ENCODE measurements around the gene SLC22A15.
"Not testable (repeated sequence)": the region's sequence is repeated elsewhere in the genome, so short reads cannot be mapped to it uniquely, and the experiment has no call there.

The SLC22A15 gene

DNA sequence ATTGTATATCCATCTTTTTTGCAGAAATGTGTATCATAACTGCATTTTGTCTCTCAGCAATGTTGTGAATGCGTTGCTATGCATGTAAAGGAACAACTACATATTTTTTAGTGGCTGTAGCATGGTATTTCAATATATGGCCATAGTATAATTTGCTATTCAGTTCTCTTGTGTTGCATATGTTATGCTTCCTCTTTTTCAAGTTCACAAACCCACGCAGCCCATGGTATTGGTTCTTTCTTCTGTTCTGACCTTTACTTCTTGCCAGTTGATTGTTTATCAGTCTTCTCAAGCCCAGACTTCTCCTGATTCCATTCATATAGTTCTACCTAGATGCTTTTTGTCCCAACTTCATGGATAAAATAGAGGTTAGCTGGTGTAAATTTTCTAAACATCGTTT, 6.1 kb downstream of the SLC22A15 start:
- no peak overlapping the region for H3K27ac ChIP-seq (ENCODE audit: low read length)
- H3K9me3 ChIP-seq (ENCODE audit: insufficient read depth, low read depth, low read length): no peaks in the 10 kb centered on the region
- H3K4me1 ChIP-seq (ENCODE audit: insufficient read depth, low read length): peaks cover 4% of the 10 kb centered on the region
- H3K36me3 ChIP-seq (ENCODE audit: insufficient read depth, low read depth, low read length): no peaks in the 10 kb centered on the region
- no peak overlapping the region for H3K4me3 ChIP-seq (ENCODE audit: low read length)
- H3K27me3 ChIP-seq (ENCODE audit: insufficient read depth, low read length): peaks cover 3% of the 10 kb centered on the region; the same call in 1 of the 2 replicates
- H3K9ac ChIP-seq (ENCODE audit: low read depth, low read length): no peak overlapping the region

DNA sequence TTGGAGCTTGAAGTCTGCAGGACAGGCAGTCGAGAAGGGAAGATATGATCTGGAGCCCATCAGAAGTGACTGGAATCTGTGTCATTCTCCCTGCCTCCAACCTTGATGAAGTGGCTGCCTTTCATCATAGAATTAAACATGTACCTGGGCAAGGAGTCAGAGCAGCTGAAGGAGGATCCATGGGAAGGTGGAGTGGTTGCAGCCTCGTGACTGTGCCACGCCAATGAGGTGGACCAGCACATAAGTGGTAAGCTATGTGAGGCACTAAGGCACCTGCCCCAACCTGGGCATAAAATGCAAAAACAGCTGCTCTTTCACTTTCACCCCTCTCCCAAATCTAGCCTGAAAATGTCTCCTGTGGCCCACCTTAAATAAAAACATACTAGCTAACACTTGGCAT, 7.3 kb downstream of the SLC22A15 start:
- H3K27ac ChIP-seq (ENCODE audit: low read length): no peak overlapping the region
- no peak overlapping the region for H3K9ac ChIP-seq (ENCODE audit: low read depth, low read length)
- H3K27me3 ChIP-seq (ENCODE audit: insufficient read depth, low read length): no peaks in the 10 kb centered on the region
- no peaks in the 10 kb centered on the region for H3K9me3 ChIP-seq (ENCODE audit: insufficient read depth, low read depth, low read length)
- no peaks in the 10 kb centered on the region for H3K36me3 ChIP-seq (ENCODE audit: insufficient read depth, low read depth, low read length)
- H3K4me1 ChIP-seq (ENCODE audit: insufficient read depth, low read length): no peaks in the 10 kb centered on the region; the same call in none of the 2 replicates
- no peak overlapping the region for H3K4me3 ChIP-seq (ENCODE audit: low read length)

DNA sequence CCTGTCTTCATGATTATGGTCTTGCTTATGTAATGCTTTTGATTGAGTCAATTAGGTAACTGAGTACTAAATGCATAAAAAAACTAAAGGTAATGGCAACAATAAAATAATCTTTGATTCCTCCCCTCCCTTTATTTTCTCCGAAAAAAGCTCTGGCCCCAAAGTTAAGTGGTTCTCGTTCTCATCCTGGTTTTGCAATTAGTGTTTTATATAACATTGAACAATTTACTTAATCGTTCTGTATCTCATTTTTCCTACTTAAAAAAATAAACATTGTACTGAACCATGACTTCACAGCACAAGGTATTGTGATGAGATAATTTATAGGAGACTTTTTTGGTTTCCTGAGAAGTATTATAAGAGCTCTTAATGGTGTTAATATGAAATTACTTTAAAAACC, 11.3 kb downstream of the SLC22A15 start:
- no peak overlapping the region for H3K4me3 ChIP-seq (ENCODE audit: low read length)

DNA sequence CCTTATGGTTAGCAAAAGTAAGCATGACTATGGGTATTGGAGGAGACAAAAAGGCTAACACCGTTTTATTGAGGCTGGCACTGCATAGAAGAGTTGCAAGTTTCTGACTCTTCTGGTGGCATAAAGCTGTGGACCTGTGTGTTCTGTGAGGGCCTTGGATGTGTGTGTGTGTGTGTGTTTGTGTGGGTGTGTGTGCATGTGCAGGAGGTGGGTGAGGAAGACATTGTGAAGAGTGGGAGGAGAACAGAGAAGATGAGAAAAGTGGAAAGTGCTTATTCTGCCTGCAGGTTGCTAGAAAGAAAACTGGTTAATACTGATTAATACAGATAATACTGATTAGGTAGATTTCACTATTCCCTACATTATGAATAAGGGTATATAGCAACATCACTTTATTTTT, 12.6 kb downstream of the SLC22A15 start:
- peaks cover 3% of the 10 kb centered on the region; the same call in 1 of the 2 replicates for H3K4me1 ChIP-seq (ENCODE audit: insufficient read depth, low read length)
- no peaks in the 10 kb centered on the region for H3K27me3 ChIP-seq (ENCODE audit: insufficient read depth, low read length)
- H3K4me3 ChIP-seq (ENCODE audit: low read length): no peak overlapping the region
- no peaks in the 10 kb centered on the region for H3K36me3 ChIP-seq (ENCODE audit: insufficient read depth, low read depth, low read length)
- H3K9ac ChIP-seq (ENCODE audit: low read depth, low read length): no peak overlapping the region
- no peak overlapping the region for H3K27ac ChIP-seq (ENCODE audit: low read length)
- no peaks in the 10 kb centered on the region for H3K9me3 ChIP-seq (ENCODE audit: insufficient read depth, low read depth, low read length)

More for the DNA sequence above, 11.3 kb downstream of the SLC22A15 start:
- no peak overlapping the region for H3K9ac ChIP-seq (ENCODE audit: low read depth, low read length)
- no peak overlapping the region for H3K27ac ChIP-seq (ENCODE audit: low read length)
- H3K36me3 ChIP-seq (ENCODE audit: insufficient read depth, low read depth, low read length): no peaks in the 10 kb centered on the region
- H3K27me3 ChIP-seq (ENCODE audit: insufficient read depth, low read length): no peaks in the 10 kb centered on the region
- H3K9me3 ChIP-seq (ENCODE audit: insufficient read depth, low read depth, low read length): no peaks in the 10 kb centered on the region
- peaks cover 3% of the 10 kb centered on the region; the same call in 1 of the 2 replicates for H3K4me1 ChIP-seq (ENCODE audit: insufficient read depth, low read length)

DNA sequence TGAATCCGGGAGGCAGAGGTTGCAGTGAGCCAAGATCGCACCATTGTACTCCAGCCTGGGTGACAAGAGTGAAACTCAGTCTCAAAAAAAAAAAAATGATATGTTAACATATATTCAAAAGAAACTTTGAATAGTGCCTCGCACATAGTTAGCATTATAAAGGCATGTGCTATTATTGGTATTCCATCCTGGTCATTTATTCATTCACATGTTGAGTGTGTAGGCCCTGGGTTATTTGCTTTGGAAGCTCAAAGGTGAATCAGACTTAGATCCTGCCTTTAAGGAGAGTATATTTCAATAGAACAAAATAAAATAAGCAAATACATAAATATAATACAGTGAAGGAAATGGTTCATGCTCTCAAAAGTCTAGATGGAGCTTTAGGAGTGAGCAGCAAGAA, 13.4 kb downstream of the SLC22A15 start:
- no peaks in the 10 kb centered on the region for H3K9me3 ChIP-seq (ENCODE audit: insufficient read depth, low read depth, low read length)
- H3K36me3 ChIP-seq (ENCODE audit: insufficient read depth, low read depth, low read length): no peaks in the 10 kb centered on the region
- H3K27me3 ChIP-seq (ENCODE audit: insufficient read depth, low read length): no peaks in the 10 kb centered on the region
- peaks cover 3% of the 10 kb centered on the region; the same call in 1 of the 2 replicates for H3K4me1 ChIP-seq (ENCODE audit: insufficient read depth, low read length)
- no peak overlapping the region for H3K9ac ChIP-seq (ENCODE audit: low read depth, low read length)
- no peak overlapping the region for H3K4me3 ChIP-seq (ENCODE audit: low read length)
- no peak overlapping the region for H3K27ac ChIP-seq (ENCODE audit: low read length)

DNA sequence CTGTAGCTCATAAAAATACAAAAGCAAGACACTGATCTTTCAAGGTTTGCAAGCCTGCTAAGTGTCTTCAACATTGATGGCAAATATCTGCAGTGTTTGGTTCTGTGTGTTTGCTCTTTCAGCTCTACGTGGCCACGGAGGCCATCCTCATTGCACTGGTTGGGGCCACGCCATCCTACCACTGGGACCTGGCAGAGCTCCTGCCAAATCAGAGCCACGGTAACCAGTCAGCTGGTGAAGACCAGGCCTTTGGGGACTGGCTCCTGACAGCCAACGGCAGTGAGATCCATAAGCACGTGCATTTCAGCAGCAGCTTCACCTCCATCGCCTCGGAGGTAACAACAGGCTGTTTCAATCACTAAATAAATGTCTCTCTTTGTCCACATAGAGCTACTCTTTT, 15.6 kb downstream of the SLC22A15 start:
- no peaks in the 10 kb centered on the region for H3K9me3 ChIP-seq (ENCODE audit: insufficient read depth, low read depth, low read length)
- no peak overlapping the region for H3K9ac ChIP-seq (ENCODE audit: low read depth, low read length)
- peaks cover 3% of the 10 kb centered on the region; the same call in 1 of the 2 replicates for H3K4me1 ChIP-seq (ENCODE audit: insufficient read depth, low read length)
- no peaks in the 10 kb centered on the region for H3K36me3 ChIP-seq (ENCODE audit: insufficient read depth, low read depth, low read length)
- no peaks in the 10 kb centered on the region for H3K27me3 ChIP-seq (ENCODE audit: insufficient read depth, low read length)
- no peak overlapping the region for H3K27ac ChIP-seq (ENCODE audit: low read length)
- H3K4me3 ChIP-seq (ENCODE audit: low read length): no peak overlapping the region

DNA sequence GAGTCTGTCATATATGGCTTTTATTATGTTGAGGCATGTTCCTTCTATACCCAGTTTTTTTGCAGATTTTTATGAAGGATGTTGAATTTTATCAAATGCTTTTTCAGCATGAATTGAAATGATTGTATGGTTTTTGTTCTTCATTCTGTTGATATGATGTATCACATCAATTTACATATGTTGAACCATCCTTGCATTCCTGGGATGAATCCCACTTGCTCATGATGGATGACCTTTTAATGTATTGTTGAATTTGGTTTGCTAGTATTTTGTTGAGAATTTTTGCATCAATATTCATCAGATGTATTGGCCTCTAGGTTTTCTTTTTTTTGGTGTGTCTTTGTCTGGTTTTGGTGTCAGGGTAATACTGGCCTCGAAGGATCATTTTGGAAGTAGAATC, 21.6 kb downstream of the SLC22A15 start:
- H3K4me3 ChIP-seq (ENCODE audit: low read length); H3K9me3 ChIP-seq (ENCODE audit: insufficient read depth, low read depth, low read length); H3K36me3 ChIP-seq (ENCODE audit: insufficient read depth, low read depth, low read length): not testable (repeated sequence)

DNA sequence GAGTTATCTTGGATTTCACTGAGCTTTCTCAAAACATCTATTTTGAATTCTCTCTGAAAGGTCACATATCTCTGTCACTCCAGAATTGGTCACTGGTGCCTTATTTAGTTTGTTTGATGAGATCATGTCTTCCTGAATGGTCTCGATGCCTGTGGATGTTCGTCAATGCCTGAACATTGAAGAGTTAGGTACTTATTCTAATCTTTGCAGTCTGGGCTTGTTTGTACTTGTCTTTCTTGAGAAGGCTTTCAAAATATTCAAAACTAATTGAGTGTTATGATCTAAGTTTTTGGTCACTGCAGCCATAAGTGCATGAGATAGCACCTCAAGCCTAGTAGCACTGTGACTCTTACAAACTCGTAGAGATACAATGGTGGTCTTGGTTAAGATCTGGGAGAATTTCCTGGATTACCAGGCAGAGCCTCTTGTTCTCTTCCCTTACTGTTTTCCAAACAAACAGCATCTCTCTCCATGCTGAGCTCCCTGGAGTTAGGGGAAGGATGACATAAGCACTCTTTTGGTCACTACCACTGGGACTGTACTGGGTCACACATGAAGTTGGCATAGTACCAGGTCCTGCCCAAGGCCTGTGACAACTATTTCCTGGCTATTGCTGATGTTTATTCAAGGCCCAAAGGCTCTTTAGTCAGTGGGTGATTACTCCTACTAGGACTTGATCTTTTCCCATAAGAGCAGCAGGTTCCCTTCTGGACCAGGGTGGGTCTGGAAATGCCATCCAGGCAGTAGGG, 25.6 kb downstream of the SLC22A15 start:
- Histone ChIP-seq H3K4me1 (ENCODE audit: insufficient read depth, low read length) (no peaks in the 10 kb centered on the region), H3K27me3 (ENCODE audit: insufficient read depth, low read length) (no peaks in the 10 kb centered on the region), H3K9ac (ENCODE audit: low read depth, low read length) (no peak overlapping the region), H3K36me3 (ENCODE audit: insufficient read depth, low read depth, low read length) (no peaks in the 10 kb centered on the region), H3K4me3 (ENCODE audit: low read length) (no peak overlapping the region), H3K9me3 (ENCODE audit: insufficient read depth, low read depth, low read length) (no peaks in the 10 kb centered on the region; the same call in 1 of the 2 replicates), H3K27ac (ENCODE audit: low read length) (no peak overlapping the region)

More for the DNA sequence above, 21.6 kb downstream of the SLC22A15 start:
- not testable (repeated sequence) for H3K4me1 ChIP-seq (ENCODE audit: insufficient read depth, low read length); H3K9ac ChIP-seq (ENCODE audit: low read depth, low read length); H3K27me3 ChIP-seq (ENCODE audit: insufficient read depth, low read length); H3K27ac ChIP-seq (ENCODE audit: low read length)

DNA sequence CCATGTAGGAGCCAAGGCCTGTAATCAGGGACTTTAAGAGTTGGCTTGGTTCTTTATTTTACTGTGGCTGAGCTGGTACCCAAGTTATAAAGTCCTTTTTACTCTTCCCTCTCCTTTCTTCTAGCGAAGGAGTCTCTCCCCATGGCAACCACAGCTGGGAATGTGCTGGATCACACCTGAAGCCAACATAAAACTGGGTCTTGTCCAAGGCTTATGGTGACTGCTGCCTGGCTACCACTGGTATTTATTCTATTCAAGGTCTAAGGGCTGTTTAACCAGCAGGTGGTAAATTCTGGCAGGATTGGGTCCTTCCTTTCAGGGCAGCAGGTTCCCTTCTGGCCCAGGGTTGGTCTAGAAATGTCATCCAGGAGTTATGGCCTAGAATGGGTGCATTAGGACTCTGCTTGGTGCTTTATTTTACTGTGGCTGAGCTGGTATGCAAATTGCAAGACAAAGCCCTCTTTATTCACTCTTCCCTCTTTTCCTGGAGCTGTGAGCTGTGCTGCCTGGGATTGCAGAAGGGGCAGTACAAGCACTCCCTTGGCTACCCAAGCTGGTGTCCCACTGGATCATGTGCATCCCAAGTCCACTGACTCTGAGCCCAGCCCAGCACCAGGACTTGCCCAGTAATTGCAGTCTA, 26.6 kb downstream of the SLC22A15 start:
- Histone ChIP-seq H3K4me1 (ENCODE audit: insufficient read depth, low read length) (no peaks in the 10 kb centered on the region), H3K27ac (ENCODE audit: low read length) (no peak overlapping the region), H3K4me3 (ENCODE audit: low read length) (no peak overlapping the region), H3K36me3 (ENCODE audit: insufficient read depth, low read depth, low read length) (no peaks in the 10 kb centered on the region), H3K9ac (ENCODE audit: low read depth, low read length) (no peak overlapping the region), H3K9me3 (ENCODE audit: insufficient read depth, low read depth, low read length) (no peaks in the 10 kb centered on the region; the same call in 1 of the 2 replicates), H3K27me3 (ENCODE audit: insufficient read depth, low read length) (no peaks in the 10 kb centered on the region)

DNA sequence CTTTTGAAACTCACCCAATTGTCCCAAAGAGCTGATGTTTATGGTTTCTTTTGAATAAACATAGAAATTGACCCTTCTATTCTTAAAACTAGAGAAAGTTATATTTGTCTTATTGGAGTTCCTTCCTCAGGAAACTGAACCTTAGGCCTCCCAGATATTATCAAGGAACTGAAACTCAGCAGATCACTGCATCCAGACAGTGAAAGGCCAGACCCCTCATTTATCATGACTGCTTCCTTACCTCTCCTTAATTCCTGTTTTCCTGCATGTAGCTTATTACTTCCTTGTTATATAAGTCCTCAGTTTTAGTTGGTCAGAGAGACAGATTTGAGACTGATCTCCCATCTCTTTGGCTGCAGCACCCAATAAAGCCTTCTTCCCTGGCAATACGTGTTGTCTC, 27.5 kb downstream of the SLC22A15 start:
- H3K4me3 ChIP-seq (ENCODE audit: low read length): no peak overlapping the region
- no peaks in the 10 kb centered on the region for H3K27me3 ChIP-seq (ENCODE audit: insufficient read depth, low read length)
- H3K9me3 ChIP-seq (ENCODE audit: insufficient read depth, low read depth, low read length): no peaks in the 10 kb centered on the region
- H3K27ac ChIP-seq (ENCODE audit: low read length): no peak overlapping the region
- H3K9ac ChIP-seq (ENCODE audit: low read depth, low read length): no peak overlapping the region
- no peaks in the 10 kb centered on the region for H3K4me1 ChIP-seq (ENCODE audit: insufficient read depth, low read length)
- no peaks in the 10 kb centered on the region for H3K36me3 ChIP-seq (ENCODE audit: insufficient read depth, low read depth, low read length)

DNA sequence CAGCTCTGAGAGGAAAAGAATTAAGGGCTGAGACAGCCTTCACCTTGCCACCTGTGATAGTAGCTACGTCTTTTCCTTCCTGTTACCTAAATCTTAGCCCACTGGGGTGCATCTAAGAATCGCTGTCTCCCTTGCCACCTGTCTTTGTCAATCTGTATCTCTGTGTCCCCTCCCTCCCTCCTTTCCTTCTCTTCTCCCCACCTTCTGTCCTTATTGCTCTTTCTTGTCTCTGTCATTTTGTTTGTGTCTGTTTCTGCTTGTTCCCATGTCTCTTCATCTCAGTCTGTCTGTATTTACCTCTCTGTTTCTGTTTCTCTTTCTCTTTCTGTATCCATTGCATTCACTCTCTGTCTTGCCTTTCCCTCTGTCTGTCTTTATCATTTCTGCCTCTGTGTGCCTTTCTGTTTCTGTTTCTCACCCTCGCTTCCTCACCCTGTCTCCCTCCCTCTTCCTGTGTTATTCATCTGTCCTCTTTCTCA, 30.2 kb downstream of the SLC22A15 start:
- Histone ChIP-seq H3K9me3 (ENCODE audit: insufficient read depth, low read depth, low read length) (no peaks in the 10 kb centered on the region), H3K27ac (ENCODE audit: low read length) (no peak overlapping the region), H3K4me3 (ENCODE audit: low read length) (no peak overlapping the region), H3K36me3 (ENCODE audit: insufficient read depth, low read depth, low read length) (no peaks in the 10 kb centered on the region), H3K27me3 (ENCODE audit: insufficient read depth, low read length) (no peaks in the 10 kb centered on the region), H3K4me1 (ENCODE audit: insufficient read depth, low read length) (no peaks in the 10 kb centered on the region), H3K9ac (ENCODE audit: low read depth, low read length) (no peak overlapping the region)
